NCI-H69 (cell line): ENCODE measurements around the gene MALT1.
"Not testable (repeated sequence)": the region's sequence is repeated elsewhere in the genome, so short reads cannot be mapped to it uniquely, and the experiment has no call there.

Source experiments
- DNase-seq: peaks from one replicate; lab custom pipeline; 2025; lab: John Stamatoyannopoulos, UW

The MALT1 gene

GRCh38 chr18:58776084-58776483, 104.8 kb downstream of the MALT1 start:
- peak; percentile 49 for DNase-seq

GRCh38 chr18:58776541-58776940, 105.3 kb downstream of the MALT1 start:
- not testable (repeated sequence) for DNase-seq

DNA sequence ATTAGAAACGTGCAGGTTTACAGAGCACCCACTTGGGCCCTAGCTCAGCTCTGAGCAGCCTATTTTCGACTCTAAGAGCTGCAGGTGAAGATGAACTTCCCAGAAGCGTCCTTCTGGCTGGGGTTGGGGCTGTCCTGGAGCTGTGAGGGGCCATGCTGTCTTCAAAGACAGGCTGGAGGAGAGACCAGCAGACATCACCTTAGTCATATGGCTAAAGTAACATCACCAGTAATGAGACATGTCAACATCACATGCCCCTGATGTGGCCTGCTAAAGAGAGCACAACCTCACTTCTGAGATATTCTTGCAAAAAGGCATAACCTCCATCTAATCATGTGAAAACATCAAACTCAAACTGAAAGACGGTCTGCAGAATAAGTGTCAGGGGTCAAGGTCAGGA, 106.2 kb downstream of the MALT1 start:
- no peak for DNase-seq

DNA sequence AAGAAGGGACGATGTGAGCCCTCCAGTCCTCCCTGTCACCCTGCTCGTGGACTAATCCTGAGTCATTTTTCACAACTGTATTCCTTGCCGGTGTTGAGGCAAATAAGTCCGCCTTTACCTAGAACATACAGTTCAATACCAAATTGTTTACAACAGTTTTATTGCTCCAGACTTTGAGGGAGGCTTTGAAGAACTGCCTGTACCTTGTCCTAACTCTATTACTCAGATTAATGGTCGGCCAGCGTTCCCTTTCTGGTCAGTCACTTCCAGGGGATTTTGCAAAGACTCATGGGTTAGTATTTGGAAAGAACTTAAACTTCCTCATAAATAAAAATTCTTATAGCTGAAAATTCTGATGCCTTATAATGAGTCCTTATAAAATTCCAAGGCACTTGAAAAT, 108.3 kb downstream of the MALT1 start:
- no peak for DNase-seq

DNA sequence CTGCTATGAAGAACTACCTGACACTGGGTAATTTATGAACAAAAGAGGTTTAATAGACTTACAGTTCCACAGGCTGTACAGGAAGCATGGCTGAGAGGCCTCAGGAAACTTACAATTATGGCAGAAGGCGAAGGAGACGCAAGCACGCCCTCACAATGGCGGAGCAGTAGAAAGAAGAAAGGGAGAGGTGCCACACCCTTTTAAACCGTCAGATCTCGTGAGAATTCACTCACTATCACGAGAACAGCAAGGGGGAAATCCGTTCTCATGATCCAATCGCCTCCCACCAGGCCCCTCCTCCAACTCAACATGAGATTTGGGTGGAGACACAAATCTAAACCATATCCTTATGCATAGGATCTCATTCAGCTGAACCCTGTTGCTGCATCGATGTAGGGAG, 108.8 kb downstream of the MALT1 start:
- no peak for DNase-seq

GRCh38 chr18:58781627-58782194, 110.4 kb downstream of the MALT1 start:
- DNase-seq: peak; percentile 95

GRCh38 chr18:58784601-58785137, 113.4 kb downstream of the MALT1 start:
- peak; percentile 88 for DNase-seq

DNA sequence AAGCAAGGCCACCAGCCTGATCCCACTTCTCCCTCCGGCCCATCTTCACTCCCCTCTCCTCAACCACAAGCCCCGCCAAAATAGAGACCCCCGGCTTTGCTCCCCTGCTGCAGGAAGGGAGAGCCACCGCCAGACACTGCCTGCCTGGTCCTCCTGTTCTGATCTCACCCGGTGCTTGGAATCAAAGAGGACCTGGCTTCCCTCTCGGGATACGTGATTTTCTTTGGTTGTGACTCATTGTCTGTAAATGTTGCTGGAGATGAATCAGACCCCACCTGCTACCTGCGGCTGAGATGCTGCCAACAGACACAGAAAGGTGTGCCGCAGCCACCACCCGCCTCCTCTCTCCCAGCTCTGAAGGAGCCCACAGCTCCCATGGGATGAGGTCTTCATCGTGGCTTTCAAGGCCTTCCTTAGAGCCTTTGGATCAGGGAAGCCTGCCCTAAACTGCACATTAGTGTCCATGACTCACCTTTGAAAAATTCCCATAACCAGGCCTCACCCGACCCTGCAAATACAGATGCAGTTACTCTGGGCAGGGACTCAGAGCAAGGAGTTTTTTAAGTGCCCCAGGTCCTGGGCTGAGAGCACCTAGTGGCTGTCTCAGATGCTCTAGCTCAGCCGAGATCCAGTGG, 114.0 kb downstream of the MALT1 start:
- DNase-seq: peak; percentile 97

DNA sequence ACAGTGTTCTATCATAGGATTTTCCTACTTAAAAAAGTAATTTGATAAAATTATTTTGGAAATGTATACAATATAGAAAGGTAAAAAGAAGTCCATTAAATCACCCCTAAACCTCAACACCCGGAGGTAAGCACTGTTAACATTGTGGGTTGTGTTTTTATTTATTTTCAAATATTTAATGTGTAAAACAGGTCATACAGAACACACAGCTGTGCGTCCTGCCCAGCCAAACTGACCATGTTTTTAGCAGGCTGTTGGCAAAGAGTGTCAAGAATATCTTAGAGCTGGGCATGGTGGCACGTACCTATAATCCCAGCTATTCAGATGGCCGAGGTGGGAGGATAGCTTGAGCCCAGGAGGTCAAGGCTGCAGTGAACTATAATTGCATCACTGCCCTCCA, 114.6 kb downstream of the MALT1 start:
- no peak for DNase-seq

DNA sequence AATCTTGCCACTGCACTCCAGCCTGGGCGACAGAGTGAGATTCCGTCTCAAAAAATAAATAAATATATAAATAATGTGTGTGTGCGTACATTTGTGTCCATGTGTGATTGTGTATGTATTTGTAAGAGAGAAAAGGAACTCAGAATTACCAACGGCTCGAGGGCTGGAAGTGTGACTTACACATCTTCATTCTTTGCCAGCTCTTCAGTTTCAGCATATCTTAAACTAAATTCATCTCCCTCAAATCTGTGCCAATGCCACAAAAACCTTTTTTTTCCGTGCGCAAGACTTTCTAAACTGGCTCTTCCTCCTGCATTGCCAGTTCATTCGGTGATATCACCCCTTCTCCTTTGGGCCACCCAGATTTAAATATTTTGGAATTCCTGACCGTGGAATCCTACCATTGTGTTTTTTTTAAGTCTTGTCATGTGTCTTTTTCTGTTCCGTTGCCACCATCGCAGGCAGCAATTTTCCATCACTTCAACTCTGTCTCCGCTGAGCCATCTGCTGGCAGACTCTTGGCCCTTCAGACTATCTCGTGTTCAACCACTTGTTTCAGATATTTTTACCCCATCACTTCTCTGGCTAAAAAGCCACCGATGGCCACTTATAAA, 116.4 kb downstream of the MALT1 start:
- no peak for DNase-seq

DNA sequence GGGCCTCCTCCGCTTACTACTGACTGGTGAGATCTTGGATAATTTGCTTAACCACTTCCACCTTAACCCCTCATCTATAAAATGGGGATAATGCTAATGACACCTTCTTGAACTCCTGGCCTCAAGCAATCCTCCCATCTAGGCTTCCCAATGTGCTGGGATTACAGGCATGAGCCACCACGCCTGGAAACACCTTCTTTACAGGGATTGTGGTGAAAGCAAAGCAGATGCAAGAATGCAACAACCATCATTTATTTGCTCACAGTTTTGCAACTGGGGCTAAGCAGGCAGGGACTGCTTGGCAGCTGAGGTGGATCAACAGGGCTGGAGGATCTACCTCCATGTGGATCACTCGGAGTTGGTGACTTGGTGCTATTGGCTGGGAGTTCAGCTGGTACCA, 117.2 kb downstream of the MALT1 start:
- no peak for DNase-seq

GRCh38 chr18:58788971-58789875, 118.0 kb downstream of the MALT1 start:
- DNase-seq: no peak

DNA sequence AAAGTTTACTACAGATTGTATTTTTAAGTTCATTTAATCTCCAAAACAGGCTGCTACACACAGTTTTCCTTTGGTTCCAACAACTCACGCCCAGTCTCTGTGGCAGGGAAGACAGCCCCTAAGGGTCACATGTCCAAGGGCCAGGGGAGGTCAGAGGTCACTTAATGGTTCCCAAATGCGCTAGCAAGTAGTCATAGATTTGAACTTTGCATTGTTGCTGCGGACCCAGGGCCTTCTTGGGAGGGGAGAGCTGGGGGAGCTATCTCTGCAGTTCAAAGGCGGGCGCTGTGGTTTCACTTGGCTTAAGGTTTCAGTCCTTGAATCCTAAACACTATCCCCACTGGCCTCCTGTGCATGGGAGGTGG, 118.6 kb downstream of the MALT1 start:
- DNase-seq: no peak

DNA sequence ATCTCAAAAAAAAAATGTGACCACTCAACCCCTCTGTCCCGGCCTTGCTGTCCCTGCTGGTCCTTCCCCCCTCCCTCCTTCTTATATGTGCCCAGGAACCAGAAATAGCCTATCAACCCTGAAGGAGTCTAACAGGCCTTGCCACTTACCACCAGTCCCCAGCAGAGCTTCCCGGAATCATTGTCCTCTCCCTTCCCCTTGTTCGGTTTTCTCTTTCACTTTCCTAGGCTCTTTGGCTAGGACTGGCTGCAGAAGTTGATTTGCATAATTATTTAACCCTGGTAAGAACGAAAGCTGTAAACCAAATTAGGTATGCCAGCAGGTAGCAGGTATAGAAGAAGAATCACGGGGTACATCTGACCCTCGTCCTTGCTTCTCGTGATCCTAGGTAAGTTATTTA, 120.8 kb downstream of the MALT1 start:
- DNase-seq: no peak

- no peak for DNase-seq
These were observed 122.1 kb downstream of the MALT1 start for GRCh38 chr18:58793361-58793760.

DNA sequence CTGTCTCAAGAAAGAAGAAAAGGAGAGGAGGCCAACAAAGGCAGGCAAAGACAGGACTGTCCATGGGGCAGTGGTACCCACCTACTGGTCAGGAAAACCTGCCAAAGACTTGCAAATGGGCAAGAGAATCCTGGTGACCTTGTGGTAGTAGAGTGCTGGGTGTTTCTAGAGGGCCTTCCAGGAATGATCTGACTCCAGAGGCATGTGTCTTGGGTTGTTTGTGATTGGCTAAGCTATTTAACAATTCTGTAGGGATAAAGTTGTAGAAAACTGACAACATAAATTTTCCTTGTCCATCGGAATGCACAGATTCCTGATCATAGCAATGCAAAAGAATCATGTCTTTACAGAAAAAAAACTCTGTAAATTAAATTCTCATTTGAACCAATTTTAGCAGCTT, 125.0 kb downstream of the MALT1 start:
- no peak for DNase-seq

DNA sequence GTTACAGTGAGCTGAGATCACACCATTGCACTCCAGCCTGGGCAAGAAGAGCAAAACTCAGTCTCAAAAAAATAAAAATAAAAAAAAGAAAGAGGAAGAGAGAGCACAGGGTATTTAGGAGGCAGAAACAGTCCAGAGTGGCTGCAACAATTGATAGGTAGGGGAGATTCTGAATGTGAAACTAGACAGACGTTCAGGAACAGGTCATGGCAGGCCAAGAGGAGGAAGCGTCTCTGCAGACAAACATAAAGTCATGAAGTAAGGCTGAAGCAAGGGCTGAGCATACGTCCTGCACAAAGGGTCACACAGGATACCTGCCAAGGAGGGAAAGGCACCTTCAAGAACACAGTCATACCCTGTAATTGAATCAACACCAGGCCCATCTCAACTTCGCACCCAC, 129.3 kb downstream of the MALT1 start:
- peak; percentile 57 for DNase-seq

DNA sequence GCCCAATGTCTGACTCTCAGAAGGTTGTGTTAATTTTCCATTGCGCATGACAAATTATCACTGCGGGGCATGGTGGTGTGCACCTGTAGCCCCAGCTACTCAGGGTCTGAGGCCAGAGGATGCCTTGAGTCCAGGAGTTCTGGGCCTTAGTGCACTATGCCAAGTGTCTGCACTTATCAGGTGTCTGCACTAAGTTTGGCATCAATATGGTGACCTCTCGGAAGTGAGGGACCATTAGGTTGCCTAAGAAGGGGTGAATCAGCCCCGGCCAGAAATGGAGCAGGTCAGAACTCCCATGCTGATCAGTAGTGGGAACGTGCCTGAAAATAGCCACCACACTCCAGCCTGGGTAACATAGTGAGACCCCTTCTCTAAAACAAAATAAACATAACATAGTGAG, 131.7 kb downstream of the MALT1 start:
- DNase-seq: no peak

DNA sequence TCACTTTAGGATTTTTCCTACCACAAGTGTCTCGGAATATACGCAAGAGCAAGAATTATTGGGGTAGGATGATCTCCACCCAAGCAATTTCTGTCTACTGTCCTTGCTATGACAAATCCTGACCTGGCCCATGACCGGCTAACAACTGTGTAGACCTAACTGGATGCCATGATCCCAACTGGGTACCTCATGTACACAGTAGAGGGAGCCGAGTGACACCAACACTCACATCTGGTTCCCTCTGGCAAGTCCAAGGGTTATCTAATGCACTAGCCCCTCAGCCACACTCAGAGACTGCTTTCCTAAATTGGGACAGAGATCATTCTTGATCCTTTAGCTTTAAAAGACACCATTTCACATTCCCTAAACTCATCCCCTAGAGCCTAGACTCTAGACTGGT, 132.7 kb downstream of the MALT1 start:
- peak; percentile 71 for DNase-seq
